GM19438 (cell line): ENCODE results near the gene GDPGP1.

Experiments
- ATAC-seq: cut with Tn5 transposase; IDR thresholded peaks from one replicate; pipeline ENCODE4 v1.9.1; 2021; ENCODE audit warnings: low read depth; ENCODE audit not compliant: unreplicated experiment

GDPGP1 gene

GRCh38 chr15:90294159-90294558 lies 60.1 kb downstream of the GDPGP1 start:
- ATAC-seq, result no peak

DNA sequence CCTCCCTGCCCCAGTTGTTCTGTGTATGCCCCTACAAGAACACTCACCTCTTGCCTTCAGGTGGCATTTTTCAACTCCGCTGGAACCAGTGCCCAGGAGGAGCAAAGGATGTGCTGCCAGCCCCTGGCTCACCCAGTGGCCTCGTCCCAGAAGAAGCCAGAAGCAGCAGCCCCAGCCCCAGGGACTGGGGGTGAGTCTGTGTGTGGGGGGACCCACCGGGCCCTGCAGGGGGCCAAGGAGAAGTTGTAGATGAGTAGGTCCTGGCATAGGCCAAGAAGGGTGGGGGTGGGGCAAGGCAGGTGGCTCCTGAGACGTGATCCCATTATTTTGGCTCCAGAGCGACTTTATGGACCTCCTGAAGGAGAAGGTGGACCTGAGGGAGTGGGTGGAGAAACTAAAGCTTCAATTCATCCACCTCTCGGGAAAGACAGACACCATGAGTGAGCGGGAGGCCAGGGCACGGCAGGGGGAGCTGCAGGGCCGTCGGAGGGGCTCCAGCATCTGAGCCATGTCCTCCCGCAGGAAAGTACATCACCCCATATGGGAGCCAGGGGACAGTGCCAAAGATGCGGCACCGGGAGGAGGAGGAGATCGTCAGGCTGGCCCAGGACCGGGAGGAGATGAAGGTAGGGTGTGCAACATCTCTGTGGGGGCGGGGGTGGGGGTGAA lies 60.7 kb downstream of the GDPGP1 start:
- no peak for ATAC-seq

GRCh38 chr15:90295270-90295648 lies 61.2 kb downstream of the GDPGP1 start:
- ATAC-seq, result no peak
